Dendritic cell treated with granulocyte-macrophage colony-stimulating factor and Interleukin-4, amounts not matched to agents 40 ng/mL and 50 ng/mL, for 4 days (primary cell): ENCODE results near the gene LIFR.

ENCODE experiments used
- H3K27ac Mint-ChIP-seq: one replicate; pipeline ENCODE4 v1.8.0; 2022; ENCODE audit warnings: mild to moderate bottlenecking, mixed read lengths
- H3K27me3 Mint-ChIP-seq: one replicate; pipeline ENCODE4 v1.8.0; 2022; ENCODE audit warnings: mild to moderate bottlenecking, mixed read lengths
- H3K36me3 Mint-ChIP-seq: one replicate; pipeline ENCODE4 v1.8.0; 2022; ENCODE audit warnings: low read depth, mixed read lengths
- H3K4me1 Mint-ChIP-seq: one replicate; pipeline ENCODE4 v1.8.0; 2022; ENCODE audit warnings: low read depth, mixed read lengths
- H3K4me3 Mint-ChIP-seq: one replicate; pipeline ENCODE4 v1.8.0; 2022; ENCODE audit warnings: mild to moderate bottlenecking, moderate library complexity, mixed read lengths
- H3K9me3 Mint-ChIP-seq: one replicate; pipeline ENCODE4 v1.8.0; 2022; ENCODE audit warnings: mixed read lengths
- intact Hi-C: fragments of 100-400 bp; cut with micrococcal nuclease; formaldehyde crosslinking; loops from one replicate; pipeline ENCODE4 v1.15.0; 2022

LIFR gene

DNA sequence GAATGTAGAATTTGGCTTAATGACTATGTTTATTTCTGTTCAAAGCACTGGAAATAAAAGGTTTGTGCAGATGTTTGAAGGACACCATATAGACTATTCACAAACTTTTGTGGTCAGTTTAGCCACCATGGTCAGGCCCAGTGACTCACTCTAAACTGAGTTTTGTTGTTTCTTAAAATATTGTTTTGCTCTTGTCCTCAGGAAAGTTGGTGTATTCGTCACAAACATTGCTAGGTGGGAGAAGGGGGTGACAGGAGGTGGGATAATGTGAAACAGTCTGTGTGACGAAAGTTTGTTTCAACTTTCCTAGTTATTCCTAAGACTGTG lies 35.0 kb upstream of the LIFR start:
- Mint-ChIP-seq H3K9me3 (no peaks in the 10 kb centered on the region), H3K36me3 (no peaks in the 10 kb centered on the region), H3K27ac (no peak overlapping the region), H3K4me1 (no peaks in the 10 kb centered on the region), H3K27me3 (peaks cover 12% of the 10 kb centered on the region), H3K4me3 (no peak overlapping the region)
- intact Hi-C loops: no loop called here

DNA sequence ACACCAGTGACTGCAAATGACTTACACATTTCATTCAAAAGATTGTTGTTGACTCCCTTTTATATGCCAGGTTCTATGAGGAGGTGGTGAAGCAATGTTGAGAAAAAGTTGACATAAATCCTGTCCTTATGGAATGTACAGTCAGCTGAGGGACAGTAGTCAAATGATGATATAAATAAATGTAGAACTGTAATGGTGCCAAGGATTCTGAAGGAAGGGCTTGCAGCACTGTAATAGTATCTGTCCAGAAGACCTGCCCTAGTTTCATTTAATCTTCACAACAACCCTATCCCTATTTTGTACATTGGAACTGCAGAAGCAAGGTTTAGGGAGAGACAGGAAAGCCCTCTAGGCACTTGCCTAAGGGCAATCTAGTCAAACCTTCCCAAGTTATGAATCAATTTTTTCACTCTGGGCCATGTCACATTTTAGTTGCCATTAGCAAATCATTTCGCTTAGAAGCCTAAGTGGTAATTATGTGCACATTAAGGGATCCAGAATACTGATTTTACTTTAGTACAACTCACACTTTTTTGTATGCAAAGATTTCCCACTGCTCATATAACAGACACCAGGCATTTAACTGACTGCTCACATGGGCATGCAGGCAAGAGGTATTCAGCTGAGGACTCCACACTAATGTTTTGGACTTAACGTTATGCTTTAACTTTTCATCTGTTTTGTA lies 34.5 kb upstream of the LIFR start:
- no peak overlapping the region for H3K27ac Mint-ChIP-seq
- peaks cover 12% of the 10 kb centered on the region for H3K27me3 Mint-ChIP-seq
- intact Hi-C loops: no loop called here
- H3K9me3 Mint-ChIP-seq: no peaks in the 10 kb centered on the region
- no peaks in the 10 kb centered on the region for H3K4me1 Mint-ChIP-seq
- H3K36me3 Mint-ChIP-seq: no peaks in the 10 kb centered on the region
- no peak overlapping the region for H3K4me3 Mint-ChIP-seq

DNA sequence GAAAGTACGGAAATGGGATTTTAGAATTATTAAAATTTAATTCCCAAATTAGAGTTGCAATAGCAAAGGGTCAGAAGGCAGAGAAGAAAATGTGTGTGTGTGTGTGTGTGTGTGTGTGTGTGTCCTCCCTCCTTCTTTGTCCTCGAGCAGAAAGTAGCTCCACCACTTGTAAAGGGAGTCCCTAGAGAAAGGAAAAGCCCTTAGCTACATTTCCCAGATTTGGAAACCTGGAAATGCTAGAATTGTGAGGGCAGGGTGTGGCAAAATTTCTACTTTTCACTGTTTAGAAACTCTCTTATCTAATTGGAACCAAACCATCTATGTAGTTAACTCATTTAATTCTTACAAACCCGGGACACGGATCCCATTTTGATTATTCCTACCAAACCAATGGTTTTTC lies 33.2 kb upstream of the LIFR start:
- no peaks in the 10 kb centered on the region for H3K4me1 Mint-ChIP-seq
- H3K36me3 Mint-ChIP-seq: no peaks in the 10 kb centered on the region
- no peaks in the 10 kb centered on the region for H3K9me3 Mint-ChIP-seq
- H3K27me3 Mint-ChIP-seq: peaks cover 7% of the 10 kb centered on the region
- H3K4me3 Mint-ChIP-seq: no peak overlapping the region
- intact Hi-C loops: no loop called here
- H3K27ac Mint-ChIP-seq: no peak overlapping the region

DNA sequence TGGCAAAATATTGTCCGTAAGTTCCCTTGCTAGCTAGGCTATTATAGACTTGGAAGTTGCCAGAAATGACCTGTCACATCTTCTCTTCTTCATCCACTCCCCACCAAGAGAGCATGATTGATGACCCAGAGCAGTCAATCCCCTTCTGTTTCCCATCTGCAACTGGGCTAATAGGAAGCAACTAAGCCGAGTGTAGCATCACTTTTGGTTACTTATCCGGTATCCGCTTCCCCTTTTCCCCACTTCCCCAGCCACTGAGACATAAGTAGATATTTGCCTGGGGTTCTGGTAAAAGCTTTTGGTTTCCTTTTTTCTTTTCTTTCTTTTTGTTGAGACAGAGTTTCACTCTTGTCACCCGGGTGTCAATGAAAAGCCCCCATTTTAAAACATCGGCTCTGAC lies 29.4 kb upstream of the LIFR start:
- H3K36me3 Mint-ChIP-seq: no peaks in the 10 kb centered on the region
- no peak overlapping the region for H3K27ac Mint-ChIP-seq
- peaks cover 5% of the 10 kb centered on the region for H3K4me1 Mint-ChIP-seq
- H3K9me3 Mint-ChIP-seq: no peaks in the 10 kb centered on the region
- H3K4me3 Mint-ChIP-seq: no peak overlapping the region
- peaks cover 19% of the 10 kb centered on the region for H3K27me3 Mint-ChIP-seq
- intact Hi-C loops: no loop called here

DNA sequence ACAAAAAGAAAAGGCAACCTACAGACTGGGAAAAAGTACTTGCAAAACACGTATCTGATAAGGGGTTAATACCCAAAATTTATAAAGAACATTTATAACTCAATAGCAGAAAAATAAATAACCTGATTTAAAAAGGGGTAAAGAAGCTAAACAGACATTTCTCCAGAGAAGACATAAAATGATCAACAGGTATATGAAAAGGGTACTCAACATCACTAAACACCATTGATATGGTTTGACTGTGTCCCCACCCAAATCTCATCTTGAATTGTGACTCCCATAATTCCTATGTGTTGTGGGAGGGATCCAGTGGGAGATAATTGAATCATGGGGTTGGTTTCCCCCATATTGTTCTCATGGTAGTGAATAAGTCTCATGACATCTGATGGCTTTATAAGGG lies 27.1 kb upstream of the LIFR start:
- no peak overlapping the region for H3K27ac Mint-ChIP-seq
- H3K4me1 Mint-ChIP-seq: peaks cover 5% of the 10 kb centered on the region
- intact Hi-C loops: no loop called here
- no peak overlapping the region for H3K4me3 Mint-ChIP-seq
- H3K9me3 Mint-ChIP-seq: no peaks in the 10 kb centered on the region
- peaks cover 20% of the 10 kb centered on the region for H3K27me3 Mint-ChIP-seq
- no peaks in the 10 kb centered on the region for H3K36me3 Mint-ChIP-seq

DNA sequence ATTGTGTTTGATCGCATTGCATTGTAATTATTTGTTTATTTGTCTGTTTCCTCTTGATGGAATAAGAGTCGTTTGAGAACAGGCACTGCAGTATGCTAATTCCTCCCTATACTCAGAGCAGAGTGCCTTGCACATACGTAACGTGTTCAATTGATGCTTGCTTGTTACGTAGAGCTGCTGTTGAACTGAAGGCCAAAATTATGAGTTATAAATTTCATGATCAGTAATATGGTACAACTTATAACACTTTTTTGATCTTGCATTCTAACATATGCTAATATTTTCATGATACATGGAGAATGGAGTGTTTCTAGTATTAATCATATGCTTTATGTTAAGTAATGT lies 26.5 kb upstream of the LIFR start:
- H3K4me3 Mint-ChIP-seq: no peak overlapping the region
- H3K27me3 Mint-ChIP-seq: peaks cover 20% of the 10 kb centered on the region
- intact Hi-C loops: no loop called here
- H3K27ac Mint-ChIP-seq: no peak overlapping the region
- H3K4me1 Mint-ChIP-seq: peaks cover 5% of the 10 kb centered on the region
- no peaks in the 10 kb centered on the region for H3K9me3 Mint-ChIP-seq
- H3K36me3 Mint-ChIP-seq: no peaks in the 10 kb centered on the region

DNA sequence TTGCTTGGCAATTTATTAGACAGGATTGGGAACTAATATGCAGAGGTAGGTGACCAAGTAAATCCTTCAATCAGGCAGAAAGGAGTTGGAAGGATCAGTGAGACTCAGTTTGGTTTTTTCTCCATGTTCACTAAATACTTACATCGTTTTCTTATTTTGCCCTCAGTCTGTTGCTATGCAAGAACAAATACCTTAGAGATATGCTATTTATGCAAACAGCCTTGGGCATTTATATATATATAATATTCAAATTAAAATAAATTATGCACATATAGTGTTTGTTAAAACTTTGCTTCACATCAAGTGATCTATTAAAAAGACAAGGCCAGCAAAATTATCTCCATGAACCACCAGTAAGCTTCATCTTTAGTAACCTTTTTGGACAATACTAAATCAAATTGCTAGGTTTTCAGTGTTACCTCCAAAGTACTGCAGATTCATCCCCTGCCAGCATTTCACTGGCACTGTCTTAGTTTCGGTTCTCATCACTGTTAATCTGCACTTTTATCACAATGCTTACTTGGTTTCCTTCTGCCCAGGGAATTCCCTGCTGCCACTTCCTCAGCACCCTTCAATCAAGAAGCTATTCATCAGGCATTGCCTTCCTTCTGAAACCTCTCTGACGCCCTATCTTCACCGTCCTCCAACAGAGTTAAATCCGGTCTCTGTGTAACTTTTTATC lies 26.0 kb upstream of the LIFR start:
- Mint-ChIP-seq H3K9me3 (no peaks in the 10 kb centered on the region), H3K36me3 (no peaks in the 10 kb centered on the region), H3K27ac (no peak overlapping the region), H3K4me1 (peaks cover 5% of the 10 kb centered on the region), H3K4me3 (no peak overlapping the region), H3K27me3 (peaks cover 21% of the 10 kb centered on the region)
- intact Hi-C loops: no loop called here

DNA sequence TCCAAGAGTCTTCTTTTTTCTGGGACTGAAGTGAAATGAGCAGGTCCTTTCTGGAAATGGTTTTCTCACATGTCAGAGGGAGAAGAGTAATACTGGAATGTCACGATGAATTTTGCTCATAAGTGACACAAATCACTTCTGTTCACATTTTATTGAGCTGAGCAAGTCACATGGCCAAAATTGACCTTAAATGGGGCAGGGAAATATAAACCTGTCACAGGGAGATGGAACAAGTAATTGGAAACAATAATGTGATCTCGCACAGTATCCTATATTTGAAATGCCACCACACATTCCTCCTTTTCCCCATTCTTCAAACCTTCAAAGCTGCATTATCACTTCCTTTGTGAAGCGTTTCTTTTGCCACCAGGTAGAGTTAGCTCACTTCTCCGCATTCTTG lies 25.2 kb upstream of the LIFR start:
- H3K27me3 Mint-ChIP-seq: peaks cover 21% of the 10 kb centered on the region
- intact Hi-C loops: no loop called here
- no peak overlapping the region for H3K27ac Mint-ChIP-seq
- H3K36me3 Mint-ChIP-seq: no peaks in the 10 kb centered on the region
- no peaks in the 10 kb centered on the region for H3K9me3 Mint-ChIP-seq
- no peak overlapping the region for H3K4me3 Mint-ChIP-seq
- H3K4me1 Mint-ChIP-seq: peaks cover 5% of the 10 kb centered on the region

DNA sequence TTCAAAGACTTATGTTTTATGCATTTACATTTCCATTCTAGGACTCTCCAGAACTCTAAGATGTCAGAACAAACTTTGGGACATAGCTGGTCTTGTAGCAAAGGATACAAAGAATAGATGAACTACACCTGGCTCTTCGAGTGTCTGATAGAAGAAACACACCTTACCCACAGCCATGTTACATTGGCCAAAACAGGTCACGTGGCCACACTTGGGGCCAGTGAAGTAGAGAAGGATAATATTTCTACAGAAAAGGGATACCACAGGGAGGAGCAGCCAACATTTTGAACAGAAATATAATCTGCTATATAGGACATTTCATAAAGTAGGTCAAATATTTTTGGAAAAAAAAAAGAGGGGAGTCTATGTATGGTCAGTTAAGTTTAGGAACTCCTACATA lies 22.7 kb upstream of the LIFR start:
- peaks cover 5% of the 10 kb centered on the region for H3K4me1 Mint-ChIP-seq
- no peak overlapping the region for H3K4me3 Mint-ChIP-seq
- no peaks in the 10 kb centered on the region for H3K36me3 Mint-ChIP-seq
- H3K27ac Mint-ChIP-seq: no peak overlapping the region
- H3K9me3 Mint-ChIP-seq: no peaks in the 10 kb centered on the region
- intact Hi-C loops: no loop called here
- peaks cover 19% of the 10 kb centered on the region for H3K27me3 Mint-ChIP-seq

DNA sequence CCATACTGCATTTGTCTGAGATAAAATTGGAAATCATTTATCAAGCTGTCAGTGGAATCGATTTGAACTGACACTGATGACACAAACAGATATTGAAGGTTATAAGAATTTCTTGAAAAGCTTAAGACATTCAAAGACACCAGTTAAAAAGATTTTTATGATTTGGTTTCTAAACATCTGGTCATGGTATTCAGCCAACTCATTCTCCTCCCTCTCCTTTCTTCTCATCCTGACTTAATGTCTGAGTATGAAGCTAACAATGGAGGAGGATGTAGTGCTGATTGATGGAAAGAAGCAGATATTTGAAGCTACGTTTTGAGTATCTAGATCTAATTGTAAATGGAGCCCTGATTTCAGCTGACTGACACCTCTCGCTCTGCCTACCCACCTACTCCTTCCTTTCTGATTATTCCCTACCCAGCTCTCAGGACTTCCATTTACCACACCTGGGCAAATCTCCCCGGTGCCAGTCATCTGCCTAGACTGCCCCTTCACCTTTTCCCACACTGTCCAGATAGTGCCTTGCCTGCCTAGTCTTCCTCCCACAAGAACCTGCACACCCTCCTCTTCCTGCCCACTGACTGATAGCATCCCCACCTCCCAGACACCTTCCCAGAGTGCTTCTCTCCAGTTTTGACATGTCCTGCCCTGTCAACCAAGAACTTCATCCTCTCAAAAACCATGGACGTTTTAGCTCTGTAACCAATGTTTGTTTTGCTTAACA lies 20.7 kb upstream of the LIFR start:
- Mint-ChIP-seq H3K4me1 (no peaks in the 10 kb centered on the region), H3K4me3 (no peak overlapping the region), H3K27me3 (peaks cover 20% of the 10 kb centered on the region), H3K27ac (no peak overlapping the region), H3K9me3 (no peaks in the 10 kb centered on the region), H3K36me3 (no peaks in the 10 kb centered on the region)
- intact Hi-C loops: no loop called here

DNA sequence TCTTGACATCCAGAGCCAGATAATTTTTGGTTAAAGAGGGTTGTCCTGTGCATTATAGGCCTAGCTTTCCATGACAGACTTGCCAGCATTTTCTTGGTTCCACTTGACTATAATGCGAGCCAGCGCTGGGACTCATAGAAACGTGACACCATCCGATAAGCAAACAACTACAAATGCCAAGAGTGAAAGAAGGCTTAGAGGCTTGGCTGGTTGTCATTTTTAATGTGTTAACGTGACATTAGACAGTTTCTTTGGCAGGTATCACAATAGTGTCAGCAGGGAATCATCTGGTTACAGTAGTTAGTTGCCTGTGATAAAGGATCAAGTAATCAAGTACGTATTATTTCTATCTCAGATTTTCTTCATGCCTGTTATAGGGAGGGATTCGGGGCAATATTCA lies 20.0 kb upstream of the LIFR start:
- Mint-ChIP-seq H3K36me3 (no peaks in the 10 kb centered on the region), H3K4me1 (no peaks in the 10 kb centered on the region), H3K27ac (no peak overlapping the region), H3K4me3 (no peak overlapping the region), H3K9me3 (no peaks in the 10 kb centered on the region), H3K27me3 (peaks cover 14% of the 10 kb centered on the region)
- intact Hi-C loops: no loop called here

DNA sequence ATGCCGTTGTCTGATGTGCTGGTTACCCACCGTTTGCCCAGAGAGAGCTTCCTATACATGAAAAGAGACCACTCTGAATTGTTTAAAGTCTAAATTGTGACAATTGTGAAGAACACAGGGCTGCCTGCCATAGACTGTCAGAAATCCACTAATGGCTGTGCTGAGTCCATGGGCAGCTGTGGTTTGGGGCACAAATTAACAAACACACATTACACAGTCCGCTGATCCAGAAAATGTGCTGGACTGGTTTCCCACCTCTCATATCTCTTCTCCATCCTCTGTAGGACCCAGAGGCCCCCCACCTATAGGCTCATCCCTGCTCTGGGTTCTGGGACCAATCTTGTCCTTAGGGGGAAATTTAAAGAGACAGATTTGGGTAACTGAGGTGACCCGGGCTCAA lies 19.0 kb upstream of the LIFR start:
- no peak overlapping the region for H3K27ac Mint-ChIP-seq
- H3K27me3 Mint-ChIP-seq: peaks cover 12% of the 10 kb centered on the region
- no peaks in the 10 kb centered on the region for H3K36me3 Mint-ChIP-seq
- H3K4me1 Mint-ChIP-seq: no peaks in the 10 kb centered on the region
- H3K4me3 Mint-ChIP-seq: no peak overlapping the region
- no peaks in the 10 kb centered on the region for H3K9me3 Mint-ChIP-seq
- intact Hi-C loops: no loop called here

DNA sequence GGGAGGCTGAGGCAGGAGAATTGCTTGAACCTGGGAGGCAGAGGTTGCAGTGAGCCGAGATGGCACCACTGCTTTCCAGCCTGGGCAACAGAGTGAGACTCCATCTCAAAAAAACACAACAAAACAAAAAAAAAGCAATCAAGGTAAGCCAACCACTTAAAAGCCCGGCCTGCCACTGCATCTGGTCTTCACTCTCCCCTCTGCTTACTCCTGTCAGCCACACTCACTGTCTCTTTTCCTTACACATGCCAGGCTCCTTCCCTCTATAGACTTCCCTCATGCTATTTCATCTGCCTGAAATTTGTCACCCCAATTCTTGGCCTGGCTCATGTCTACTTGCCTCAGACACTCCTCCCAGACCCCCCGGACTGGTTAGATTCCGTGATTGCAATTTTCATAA lies 17.6 kb upstream of the LIFR start:
- Mint-ChIP-seq H3K4me1 (no peaks in the 10 kb centered on the region), H3K36me3 (no peaks in the 10 kb centered on the region)

DNA sequence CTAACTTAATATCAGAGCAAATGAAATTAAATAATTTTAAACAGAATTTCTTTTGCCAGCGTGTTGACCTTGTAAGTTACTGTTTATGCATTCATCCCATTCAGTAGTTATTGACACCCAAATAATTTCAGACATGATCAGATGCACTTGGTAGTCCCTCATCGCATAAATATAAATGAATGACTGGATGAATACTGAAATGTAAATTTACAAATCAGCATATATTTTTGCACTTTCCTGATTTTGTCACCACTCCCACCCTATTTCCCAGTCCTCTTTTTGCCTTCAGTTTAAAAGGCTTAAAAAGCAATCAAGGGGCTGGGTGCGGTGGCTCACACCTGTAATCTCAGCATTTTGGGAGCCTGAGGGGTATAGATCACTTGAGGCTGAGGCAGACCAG lies 17.1 kb upstream of the LIFR start:
- Mint-ChIP-seq H3K36me3 (no peaks in the 10 kb centered on the region), H3K4me3 (no peak overlapping the region), H3K27me3 (peaks cover 11% of the 10 kb centered on the region), H3K4me1 (no peaks in the 10 kb centered on the region), H3K9me3 (no peaks in the 10 kb centered on the region), H3K27ac (no peak overlapping the region)
- intact Hi-C loops: no loop called here

More for the DNA sequence above, 17.6 kb upstream of the LIFR start:
- Mint-ChIP-seq H3K27me3 (peaks cover 11% of the 10 kb centered on the region), H3K9me3 (no peaks in the 10 kb centered on the region), H3K27ac (no peak overlapping the region), H3K4me3 (no peak overlapping the region)
- intact Hi-C loops: no loop called here

DNA sequence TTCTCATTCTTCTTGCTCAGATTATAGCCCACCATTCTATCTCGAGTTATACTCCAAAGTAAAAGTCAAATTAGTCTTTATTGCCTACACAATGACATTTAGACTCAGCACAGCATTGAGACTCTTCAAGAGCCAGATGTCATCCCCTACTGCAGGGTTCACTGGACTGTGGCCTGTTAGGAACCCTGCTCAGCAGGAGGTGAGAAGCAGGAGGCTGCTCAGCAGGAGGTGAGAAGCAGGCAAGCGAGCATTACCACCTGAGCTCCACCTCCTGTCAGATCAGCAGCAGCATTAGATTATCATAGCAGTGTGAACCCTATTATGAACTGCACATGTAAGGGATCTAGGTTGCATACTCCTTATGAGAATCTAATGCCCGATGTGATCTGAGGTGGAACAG lies 12.7 kb upstream of the LIFR start:
- no peaks in the 10 kb centered on the region for H3K9me3 Mint-ChIP-seq
- no peak overlapping the region for H3K4me3 Mint-ChIP-seq
- H3K36me3 Mint-ChIP-seq: no peaks in the 10 kb centered on the region
- peaks cover 12% of the 10 kb centered on the region for H3K27me3 Mint-ChIP-seq
- intact Hi-C loops: no loop called here
- H3K4me1 Mint-ChIP-seq: no peaks in the 10 kb centered on the region
- H3K27ac Mint-ChIP-seq: no peak overlapping the region
